GM19438 (cell line): ENCODE data around the gene ZNF43.
"Not testable (repeated sequence)": the region's sequence is repeated elsewhere in the genome, so short reads cannot be mapped to it uniquely, and the experiment has no call there.

Source experiments
- ATAC-seq: cut with Tn5 transposase; IDR thresholded peaks from one replicate; pipeline ENCODE4 v1.9.1; 2021; ENCODE audit warnings: low read depth; ENCODE audit not compliant: unreplicated experiment

Gene ZNF43

DNA sequence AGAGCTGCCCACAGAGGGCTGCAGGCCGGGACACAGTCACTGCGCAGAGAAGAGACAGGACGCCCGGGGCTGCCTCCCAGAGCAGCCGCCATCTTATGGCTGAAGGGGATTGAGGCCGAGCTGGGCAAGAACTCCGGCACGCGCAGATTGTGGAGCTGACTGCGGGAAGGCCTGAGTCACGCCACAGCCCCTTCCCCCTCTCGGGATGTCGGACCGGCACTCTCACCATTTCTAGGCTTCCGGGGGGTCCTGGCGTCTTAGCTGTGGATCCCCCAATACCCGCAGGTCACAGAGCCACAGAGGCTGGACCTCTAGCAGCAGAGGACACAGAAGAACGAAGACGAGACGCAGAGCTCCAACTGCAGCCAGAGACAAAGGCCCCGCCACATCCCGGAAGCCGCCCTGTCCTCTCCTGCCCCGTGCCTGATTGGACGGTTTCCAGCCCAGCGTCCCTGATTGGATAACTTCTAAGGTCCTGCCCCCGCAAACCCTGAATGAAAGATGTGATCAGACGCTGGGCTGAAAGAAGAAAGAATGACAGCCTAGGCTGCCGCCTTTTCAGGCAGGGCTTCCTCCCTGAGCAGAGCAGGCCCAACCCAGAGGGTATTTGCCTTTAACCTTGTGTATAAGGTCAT lies at the start of gene ZNF43:
ZNF43 (minus strand) TSS at position 373 of the 635 bp plus-strand sequence; CDS start at position 229, 144 bp downstream.
- peak; percentile 97 for ATAC-seq

DNA sequence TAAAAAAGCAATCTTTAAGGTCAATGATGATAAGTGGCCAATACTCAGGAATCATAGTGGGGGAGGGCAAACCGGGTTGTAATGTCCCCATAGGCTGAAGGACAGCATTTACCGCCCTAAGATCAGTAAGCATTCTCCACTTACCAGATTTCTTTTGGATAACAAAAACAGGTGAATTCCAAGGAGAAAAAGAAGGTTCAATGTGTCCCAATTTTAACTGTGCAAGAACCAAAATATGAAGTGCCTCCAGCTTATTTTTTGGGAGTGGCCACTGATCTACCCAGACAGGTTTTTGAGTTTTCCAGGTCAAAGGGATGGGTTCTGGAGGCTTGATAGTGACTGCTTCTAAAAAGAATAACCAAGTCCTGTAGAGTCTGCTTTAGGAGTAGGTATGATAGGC lies 49.5 kb upstream of the ZNF43 start:
- ATAC-seq: not testable (repeated sequence)

DNA sequence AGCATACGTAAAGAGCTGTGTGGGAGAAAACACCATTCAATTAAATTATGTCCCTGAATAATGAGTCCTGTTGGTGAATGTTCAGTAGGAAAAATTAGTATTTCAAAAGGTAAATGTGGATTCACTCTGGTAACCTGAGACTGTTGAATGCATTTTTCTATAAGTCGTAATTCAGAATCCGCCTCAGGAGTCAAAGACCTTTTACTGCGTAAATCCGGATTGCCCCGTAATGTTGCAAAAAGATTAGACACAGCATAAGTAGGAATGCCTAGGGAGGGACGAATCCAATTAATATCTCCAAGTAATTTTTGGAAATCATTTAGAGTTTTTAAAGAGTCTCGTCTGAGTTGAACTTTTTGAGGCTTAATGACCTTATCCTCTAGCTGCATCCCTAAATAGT lies 48.8 kb upstream of the ZNF43 start:
- not testable (repeated sequence) for ATAC-seq

DNA sequence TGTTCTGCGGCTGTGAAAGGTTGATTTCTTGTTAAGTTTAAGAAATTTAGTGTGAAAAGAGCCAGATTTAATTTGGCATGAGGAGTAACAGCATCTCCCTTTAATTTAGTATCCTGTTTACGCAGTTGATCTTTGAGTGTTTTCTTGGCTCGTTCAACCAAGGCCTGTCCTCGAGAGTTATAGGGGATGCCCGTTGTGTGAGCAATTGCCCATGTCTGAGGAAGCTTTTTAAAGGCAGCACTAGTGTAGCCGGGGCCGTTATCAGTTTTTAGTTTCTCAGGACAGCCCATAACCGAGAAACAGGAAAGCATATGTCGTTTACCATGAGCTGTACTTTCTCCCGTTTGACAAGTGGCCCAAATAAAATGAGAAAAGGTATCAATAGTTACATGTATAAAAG lies 47.5 kb upstream of the ZNF43 start:
- no peak for ATAC-seq

DNA sequence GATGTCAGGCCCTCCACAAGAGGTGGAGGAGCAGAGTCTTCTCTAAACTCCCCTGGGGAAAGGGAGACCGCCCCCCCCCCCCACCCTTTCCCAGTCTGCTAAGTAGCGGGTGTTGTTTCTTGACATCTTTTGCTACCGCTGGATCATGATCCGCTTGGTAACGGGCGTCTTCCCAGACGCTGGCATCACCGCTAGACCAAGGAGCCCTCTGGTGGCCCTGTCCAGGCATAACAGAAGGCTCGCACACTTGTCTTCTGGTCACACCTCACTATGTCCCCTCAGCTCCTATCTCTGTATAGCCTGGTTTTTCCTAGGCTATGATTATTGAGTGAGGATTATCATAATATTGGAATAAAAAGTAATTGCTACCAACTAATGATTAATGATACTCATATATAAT lies 44.8 kb upstream of the ZNF43 start:
- not testable (repeated sequence) for ATAC-seq

DNA sequence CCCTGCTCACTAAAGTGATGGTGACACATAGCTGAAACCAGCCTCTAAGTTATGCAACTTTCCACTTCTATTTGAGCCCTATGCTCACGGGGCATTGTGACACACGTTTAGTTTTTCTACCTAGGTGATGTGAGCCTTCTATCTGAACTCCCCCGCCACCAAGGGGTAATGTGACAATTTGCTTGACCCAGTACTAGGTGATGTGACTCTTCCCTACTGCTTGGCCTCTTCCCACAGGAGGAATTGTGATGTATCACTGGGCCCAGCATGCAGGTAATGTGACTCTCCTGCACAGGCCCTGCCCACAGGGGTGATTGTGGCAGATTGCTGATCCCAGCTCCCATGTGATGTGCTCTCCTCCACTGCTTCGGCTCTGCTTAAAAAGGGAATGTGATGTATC lies 42.7 kb upstream of the ZNF43 start:
- no peak for ATAC-seq

DNA sequence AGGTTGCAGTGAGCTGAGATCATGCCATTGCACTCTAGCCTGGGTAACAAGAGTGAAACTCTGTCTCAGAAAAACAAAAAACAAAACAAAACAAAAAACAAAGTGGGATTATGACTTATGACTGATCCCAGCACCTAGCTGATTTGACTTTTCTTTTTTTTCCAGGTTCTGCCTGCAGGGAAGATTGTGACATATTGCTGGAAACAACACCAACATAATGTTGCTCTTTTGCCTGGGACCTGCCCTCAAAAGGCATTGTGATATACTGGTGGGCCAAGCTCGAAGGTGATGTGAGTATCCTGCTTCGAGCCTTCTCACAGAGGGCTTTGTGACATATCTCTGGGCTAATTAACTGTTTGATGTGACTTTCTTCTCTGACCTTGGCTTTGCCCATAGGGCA lies 42.0 kb upstream of the ZNF43 start:
- no peak for ATAC-seq

DNA sequence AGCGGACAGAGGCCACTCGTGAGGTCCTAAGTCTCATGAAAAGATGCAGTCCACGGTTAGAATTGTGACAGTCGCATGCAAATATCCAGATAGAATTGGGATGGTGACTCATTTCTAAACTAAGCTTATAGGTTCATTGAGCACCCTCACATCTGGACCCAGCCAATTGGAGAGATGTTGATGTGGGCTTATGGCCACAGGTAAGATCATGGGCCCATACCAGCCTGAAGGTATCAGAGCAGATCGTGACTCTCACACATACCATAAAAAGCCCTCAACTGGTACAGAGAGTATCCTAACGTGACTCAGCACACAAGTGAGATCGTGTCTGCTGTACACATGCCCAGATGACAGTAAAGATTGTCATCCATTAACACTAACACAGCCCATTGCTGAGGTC lies 40.6 kb upstream of the ZNF43 start:
- not testable (repeated sequence) for ATAC-seq

DNA sequence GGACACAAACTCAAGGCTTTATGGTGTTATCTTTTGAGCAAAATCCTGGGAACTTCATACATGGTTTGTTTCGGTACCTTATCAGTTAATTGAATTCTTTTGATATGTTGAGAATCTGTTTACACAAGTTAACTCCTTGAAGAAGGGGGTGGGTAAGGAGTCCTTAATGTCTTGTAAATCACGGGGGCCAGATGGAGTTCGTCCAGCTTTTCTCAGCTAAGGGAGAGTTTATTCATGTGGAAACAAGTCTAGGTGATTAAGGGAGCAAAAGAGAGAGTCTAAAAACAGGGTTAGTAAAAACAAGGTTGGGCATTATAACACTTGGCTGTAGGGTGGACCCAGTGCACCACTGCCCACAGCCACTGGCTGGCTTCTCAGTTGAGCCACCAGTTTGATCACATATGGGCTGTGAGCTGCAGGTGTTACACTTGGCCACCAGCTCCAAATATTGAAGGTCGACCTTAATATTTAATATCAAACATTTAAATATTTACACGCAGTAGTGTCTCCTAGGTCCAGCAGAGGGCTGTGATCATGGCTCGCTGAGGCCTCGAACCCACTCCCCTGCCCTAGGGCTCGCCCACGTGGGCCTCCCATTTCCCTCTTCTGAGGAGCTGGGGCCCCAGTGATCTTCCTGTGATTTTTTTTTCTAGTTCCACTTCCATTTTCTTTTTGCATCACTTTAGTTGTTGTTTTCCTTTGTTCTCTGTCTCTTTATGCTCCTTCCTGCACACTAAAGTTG lies 21.0 kb upstream of the ZNF43 start:
- no peak for ATAC-seq

DNA sequence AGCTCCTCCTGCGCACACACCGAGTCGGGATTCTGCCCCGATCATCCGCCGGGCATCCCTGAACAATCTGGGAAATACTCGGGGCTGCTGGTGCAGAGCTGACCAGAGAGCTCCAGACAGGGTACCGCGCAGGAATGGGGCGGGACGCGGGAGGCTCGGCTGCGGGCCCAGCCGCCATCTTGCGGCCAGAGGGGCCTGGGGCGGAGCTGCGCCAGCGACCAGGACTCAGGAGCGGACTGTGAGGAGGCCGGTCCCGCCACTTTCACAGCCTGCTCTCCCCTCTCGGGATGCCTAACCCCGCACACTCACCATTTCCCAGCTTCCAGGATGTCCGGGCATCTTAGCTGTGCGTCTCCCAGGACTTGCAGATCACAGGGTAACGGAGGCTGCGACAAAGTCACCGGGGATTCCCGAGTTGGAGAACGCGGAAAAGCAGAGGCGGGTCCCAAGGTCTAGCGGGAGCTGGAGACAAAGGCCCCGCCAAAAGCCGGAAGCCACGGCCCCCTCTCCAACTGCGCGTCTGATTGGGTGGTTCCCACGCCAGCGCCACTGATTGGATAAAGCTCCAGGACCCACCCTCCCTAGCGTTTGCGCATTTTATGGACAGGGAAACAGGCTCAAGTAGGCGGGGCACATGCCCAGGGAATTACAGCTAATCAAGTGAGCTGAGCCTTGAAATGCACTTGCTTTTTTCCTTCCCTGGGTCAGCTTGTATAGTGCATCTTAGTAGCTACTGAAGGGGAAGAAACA lies 15.8 kb upstream of the ZNF43 start:
- ATAC-seq: peak; percentile 98

DNA sequence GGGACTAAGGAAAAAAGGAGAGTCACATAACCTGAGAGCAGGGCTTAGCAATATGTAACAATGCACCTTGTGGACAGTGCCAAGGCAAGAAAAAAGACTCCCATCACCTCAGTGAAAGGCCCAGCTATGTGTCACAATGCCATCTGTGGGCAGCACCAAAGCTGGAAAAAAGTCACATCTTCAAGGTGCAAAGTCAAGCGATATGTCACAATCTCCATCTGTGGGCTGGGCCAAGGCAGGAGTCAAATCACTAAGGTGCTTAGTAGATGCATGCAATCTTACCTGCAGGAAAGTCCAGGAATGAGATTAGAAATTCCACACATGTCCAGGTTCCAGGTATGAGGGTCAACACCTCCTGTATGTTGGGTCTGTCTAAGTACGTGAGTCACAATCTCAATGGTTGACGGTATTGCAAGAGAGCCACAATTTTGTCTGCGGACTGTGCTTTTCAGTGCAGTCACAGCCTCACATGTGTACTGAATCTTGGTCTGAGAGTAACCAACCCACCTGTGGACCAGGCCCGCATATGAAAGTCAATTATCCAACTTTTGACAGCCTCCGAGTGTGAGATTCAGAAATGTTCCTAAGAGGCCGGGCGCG lies 14.8 kb upstream of the ZNF43 start:
- ATAC-seq: no peak

DNA sequence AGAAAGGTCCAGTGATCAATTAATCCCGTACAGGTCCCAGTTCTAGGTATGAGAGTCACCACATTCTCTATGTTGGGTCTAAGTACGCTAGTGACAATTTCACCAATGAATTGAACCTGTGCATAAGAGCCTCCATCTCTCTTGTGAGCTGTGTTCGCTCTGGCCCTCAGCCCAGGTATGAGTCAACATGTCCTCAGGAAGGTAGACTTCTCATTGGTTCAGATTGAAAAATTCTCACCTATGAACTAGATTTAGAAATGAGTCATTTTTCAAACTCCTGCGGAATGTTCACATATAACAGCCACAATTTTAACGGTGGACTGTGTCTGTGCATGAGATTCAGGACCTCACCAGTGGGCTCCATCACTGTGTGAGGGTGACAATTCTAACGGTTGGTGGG lies 12.7 kb upstream of the ZNF43 start:
- no peak for ATAC-seq

DNA sequence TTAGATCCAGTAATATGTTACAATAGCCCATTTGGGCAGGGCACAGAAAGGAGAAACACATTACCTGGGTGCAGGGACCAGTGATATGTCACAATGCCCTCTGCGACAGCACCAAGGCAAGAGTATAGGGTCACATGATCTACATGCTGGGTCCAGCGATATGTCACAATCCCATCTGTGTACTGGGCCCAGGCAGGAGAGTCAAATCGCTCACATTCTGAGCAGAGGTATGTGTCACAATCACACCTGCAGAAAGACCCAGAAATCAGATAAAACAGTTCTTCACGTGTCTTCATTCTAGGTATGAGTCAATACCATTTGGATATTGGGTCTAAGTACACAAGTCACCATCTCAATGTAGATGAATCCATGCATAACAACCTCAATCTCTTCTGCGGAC lies 7.1 kb upstream of the ZNF43 start:
- no peak for ATAC-seq

DNA sequence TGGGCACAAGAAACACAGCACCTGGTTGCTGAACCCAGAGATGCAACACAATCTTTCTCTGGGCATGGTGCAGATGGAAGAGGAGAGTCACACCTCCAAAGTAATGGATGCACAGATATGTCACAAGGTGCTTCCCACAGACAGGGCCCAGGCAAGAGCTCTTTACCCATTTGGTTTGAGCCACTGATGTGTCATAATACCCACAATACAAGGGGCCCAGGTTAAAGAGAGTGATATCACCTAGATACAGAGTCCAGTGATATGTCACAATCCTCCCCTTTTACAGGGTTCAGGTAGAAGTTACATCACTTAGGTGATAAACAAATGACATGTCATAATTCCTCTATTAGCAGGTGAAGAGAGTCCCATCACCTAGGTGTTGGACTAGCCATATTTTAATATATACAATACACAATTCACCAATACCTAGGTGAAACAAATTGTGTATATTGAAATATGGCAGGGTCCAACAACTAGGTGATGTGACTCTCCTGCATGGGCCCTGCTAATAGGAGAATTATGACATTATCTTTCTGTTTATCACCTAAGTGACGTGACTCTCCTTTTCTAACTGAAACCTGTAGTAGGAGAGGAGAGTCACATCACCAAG lies 5.6 kb upstream of the ZNF43 start:
- ATAC-seq: no peak

DNA sequence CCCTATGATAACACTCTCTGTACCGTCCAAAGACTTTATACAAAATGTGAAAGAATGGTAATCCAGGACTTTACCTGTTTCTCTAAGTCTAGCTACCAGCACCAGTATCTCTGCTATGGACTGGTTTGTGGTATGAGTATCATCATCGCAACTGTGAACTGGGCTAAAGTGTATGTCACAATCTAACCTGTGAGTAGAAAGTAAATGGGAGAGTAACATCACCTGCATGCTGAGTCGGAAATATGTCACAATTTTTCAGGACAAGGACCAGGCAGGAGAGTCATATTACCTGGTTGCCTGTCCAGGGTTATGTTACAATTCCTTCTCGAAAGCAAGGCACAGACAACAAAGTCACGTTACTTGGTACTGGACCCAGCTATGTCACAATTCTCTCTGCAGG lies 5.1 kb upstream of the ZNF43 start:
- ATAC-seq: no peak

DNA sequence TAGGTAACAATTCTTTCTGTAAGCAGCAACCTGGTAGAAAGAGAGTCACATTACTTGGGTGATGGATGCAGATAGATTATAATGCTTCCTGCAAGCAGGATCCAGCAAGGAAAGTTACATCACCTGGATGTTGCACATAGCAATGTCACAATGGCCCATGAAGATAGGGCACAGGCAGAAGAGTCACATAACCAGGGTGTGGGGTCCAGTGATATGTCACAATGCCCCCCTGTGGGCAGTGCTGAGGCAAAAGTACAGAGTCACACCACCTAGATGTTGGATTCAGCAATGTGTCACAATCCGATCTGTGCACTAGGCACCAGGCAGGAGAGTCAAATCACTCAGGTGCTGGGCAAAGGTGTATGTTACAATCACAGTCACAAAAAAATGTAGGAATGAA lies 4.0 kb upstream of the ZNF43 start:
- no peak for ATAC-seq

DNA sequence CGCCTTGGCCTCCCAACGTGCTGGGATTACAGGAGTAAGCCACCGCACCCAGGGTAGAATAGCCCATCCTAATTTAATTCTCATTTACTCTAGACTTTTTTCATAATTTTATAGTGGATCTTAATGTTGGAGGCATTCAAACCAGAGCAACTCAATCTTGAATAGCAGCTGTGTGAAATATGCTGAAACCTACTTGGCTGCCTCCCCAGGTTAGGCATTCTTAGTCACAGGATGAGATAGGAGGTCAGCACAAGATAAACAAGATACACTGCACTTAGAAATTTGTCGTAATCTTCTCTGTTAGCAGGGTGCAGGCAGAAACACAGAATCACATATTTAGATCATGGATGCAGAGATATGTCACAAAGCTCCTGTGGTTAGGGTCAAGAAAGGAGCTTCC lies 2.7 kb upstream of the ZNF43 start:
- ATAC-seq: no peak

DNA sequence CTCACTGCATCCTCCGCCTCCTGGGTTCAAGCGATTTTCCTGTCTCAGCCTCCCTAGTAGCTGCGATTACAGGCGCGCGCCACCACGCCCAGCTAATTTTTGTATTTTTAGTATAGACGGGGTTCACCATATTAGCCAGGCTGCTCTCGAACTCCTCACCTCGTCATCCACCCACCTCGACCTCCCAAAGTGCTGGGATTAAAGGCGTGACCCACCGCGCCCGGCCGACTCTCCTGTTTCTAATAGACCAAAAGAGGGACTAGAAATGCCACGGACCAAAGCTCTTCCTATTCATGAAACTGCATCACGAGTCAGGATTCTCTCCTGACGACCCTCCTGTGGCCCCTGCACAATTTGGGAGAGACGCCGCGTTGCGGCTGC lies 563 bp downstream of the ZNF43 start:
- ATAC-seq: no peak

DNA sequence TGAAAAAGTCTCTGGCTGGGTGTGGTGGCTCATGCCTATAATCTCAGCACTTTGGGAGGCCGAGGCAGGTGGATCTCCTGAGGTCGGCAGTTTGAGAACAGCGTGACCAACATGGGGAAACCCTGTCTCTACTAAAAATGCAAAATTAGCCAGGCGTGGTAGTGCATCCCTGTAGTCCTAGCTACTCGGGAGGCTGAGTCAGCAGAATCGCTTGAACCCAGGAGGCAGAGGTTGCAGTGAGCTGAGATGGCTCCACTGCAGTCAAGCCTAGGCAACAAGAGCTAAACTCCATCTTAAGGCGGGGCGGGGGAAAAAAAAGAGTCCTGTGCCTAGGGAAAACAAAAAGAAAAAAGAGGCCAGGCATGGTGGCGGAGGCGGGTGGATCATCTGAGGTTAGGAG lies 2.2 kb downstream of the ZNF43 start:
- no peak for ATAC-seq

DNA sequence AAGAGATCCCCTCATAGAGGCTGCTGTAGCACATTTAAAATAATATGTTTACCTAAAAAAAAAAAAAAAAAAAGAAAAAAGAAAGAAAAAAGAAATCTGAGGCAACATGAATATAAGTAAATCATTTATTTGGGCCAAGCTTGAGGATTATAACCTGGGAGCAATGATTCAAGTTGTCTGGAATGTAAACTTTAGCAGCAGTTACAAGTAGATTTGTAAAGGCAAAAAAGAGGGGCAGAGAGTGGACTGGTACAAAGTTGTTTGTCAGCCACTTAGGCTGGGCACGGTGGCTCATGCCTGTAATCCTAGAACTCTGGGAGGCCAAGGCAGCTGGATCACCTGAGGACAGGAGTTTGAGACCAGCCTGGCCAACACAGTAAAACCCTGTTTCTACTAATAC lies 11.3 kb downstream of the ZNF43 start:
- no peak for ATAC-seq

DNA sequence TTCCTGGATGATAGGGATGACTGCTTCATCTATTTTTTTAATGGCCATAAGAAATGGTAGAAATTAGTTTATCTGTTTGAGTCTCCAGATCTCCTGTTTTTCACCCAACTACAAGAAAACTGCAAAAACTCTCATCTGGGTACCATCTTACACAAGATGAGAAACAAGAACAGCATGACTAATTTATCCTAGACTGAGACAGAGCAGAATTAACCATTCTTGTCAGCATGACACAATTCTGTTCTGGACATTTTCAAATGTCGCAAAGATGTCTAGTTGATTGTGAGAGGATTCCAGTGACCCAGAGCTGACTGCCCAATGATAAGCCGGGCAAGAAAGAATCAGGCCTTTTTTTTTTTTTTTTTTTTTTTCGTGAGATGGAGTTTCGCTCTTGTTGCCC lies 12.8 kb downstream of the ZNF43 start:
- ATAC-seq: no peak
